GM23248 (cell line): ENCODE measurements around the gene CLEC2B.

Experiments
- EZH2 ChIP-seq: fragments of 200-600 bp; sonication (generic); IDR thresholded peaks from 2 replicates; pipeline ENCODE4 v1.6.1; 2018; ENCODE audit warnings: antibody characterized with exemption, mild to moderate bottlenecking; ENCODE audit not compliant: insufficient read depth, poor library complexity, severe bottlenecking
- EZH2phosphoT487 ChIP-seq: fragments of 200-600 bp; sonication (generic); IDR thresholded peaks from 2 replicates; pipeline ENCODE4 v1.6.1; 2018; ENCODE audit warnings: antibody characterized with exemption, moderate library complexity, mild to moderate bottlenecking, low read depth; ENCODE audit not compliant: insufficient read depth

DNA sequence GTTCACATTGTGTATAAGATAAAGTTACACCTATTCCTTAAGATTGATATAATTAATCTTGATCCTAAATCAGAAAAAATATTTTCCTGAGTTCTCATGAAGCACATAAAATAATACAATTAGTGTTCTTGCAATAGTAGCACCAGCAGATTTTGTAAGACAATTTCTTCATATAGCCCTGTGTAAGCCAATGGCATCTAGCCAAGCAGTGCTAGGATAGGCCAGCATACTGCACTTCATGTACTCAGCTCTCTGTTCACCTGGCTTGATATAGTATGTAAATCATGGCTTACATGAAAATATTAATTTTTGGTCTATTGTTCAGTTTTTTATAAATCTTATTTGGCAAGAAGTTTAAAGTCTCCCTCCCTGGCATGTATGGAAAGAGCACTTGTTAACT is 14.0 kb upstream of the CLEC2B start:
- TF ChIP-seq EZH2: no peak
- no peak for TF ChIP-seq EZH2phosphoT487
